Adrenal gland (tissue), 12 donors: ENCODE results near the gene CACNA1C. TPM values are rescaled to one million over a fixed set of nuclear protein-coding genes. Genes with fewer than 3 reads are reported as not detected.

Experiments
- DNase-seq, 7 donors: peaks; one replicate each; pipeline ENCODE4 v3.0.0-alpha.2; 2019 to 2020
- H3K27ac ChIP-seq, 5 donors: fragments of 200-600 bp; sonication (generic) in 4 of 5; 1 replicate in 3 of 5; 2 replicates in 2 of 5; pipeline versions ENCODE4 v1.5.1 to v1.8.0; 2016 to 2020; ENCODE audit warnings: mild to moderate bottlenecking in 1 of 5
- H3K27me3 ChIP-seq: fragments of 200-600 bp; 2 replicates; pipeline ENCODE4 v1.8.0; 2021
- H3K36me3 ChIP-seq, 2 donors: fragments of 200-600 bp; replicated peaks in 1 of 2; 1 replicate in 1 of 2; 2 replicates in 1 of 2; pipeline versions ENCODE4 v1.5.1 to v1.8.0; 2018 to 2022
- H3K4me1 ChIP-seq, 2 donors: fragments of 200-600 bp; replicated peaks in 1 of 2; 1 replicate in 1 of 2; 2 replicates in 1 of 2; pipeline versions ENCODE4 v1.5.1 to v1.8.0; 2018 to 2021
- H3K4me3 ChIP-seq, 4 donors: fragments of 200-600 bp; sonication (generic) in 3 of 4; one replicate each; pipeline ENCODE4 v1.5.1; 2016 to 2018
- H3K9me3 ChIP-seq, 3 donors: fragments of 200-600 bp; sonication (generic) in 1 of 3; replicated peaks in 1 of 3; 1 replicate in 2 of 3; 2 replicates in 1 of 3; pipeline versions ENCODE4 v1.5.1 to v1.8.0; 2016 to 2021
- POLR2A ChIP-seq, 2 donors: fragments of 450-650 bp; IDR thresholded peaks; one replicate each; pipeline ENCODE4 v1.6.1; 2017; ENCODE audit warnings: antibody characterized with exemption in 2 of 2, mild to moderate bottlenecking in 2 of 2, moderate library complexity in 1 of 2
- WGBS, 4 donors: extraction: QIAGEN DNeasy Blood & Tissue Kit in 2 of 4; methylation state at CpG; one replicate each; pipeline versions ENCODE4 v1.1.5 to v1.1.7; 2013 to 2017; 5-methylcytosine and 5-hydroxymethylcytosine counted together
- intact Hi-C, 2 donors: fragments of 100-400 bp; cut with DNase I; formaldehyde crosslinking; loops; one replicate each; pipeline versions ENCODE4 v1.14.1 to v1.15.0; 2022 to 2023
- polyA plus RNA-seq, 3 donors: library from polyadenylated mRNA; stranded (reverse); fragments of 200-250 nt in 2 of 3; fragments of 350-450 nt in 1 of 3; fragmentation: Illumina TruSeq in 1 of 3; extraction: RNeasy Lipid Tissue Mini Kit (QIAGEN cat#74804) in 1 of 3; gene quantifications; one replicate each; pipeline ENCODE4 v1.2.3, GENCODE V29; 2013 to 2014
- total RNA-seq, 9 donors: library from RNA; depleted of rRNA in 4 of 9; stranded (reverse); fragments of >200 nt in 4 of 9; fragments of 120-200 nt in 1 of 9; fragmentation: NEBNext Ultra II Directional in 1 of 9; extraction: Animal tissue kit (Norgen Biotek cat#: 25700) in 1 of 9; gene quantifications; one replicate each; pipeline versions ENCODE4 v1.1.0 to v1.2.4, GENCODE V29; 2013 to 2023
- TF ChIP-seq, protein P1 (sequence below), 6 experiments: fragments of 450-650 bp in 4 of 6; fragments of 200-600 bp in 2 of 6; sonication (generic) in 1 of 6; IDR thresholded peaks; 1 replicate in 5 of 6; 2 replicates in 1 of 6; pipeline versions ENCODE4 v1.5.1 to v1.8.0; 2016 to 2021; ENCODE audit warnings: antibody characterized with exemption in 6 of 6, mild to moderate bottlenecking in 2 of 6, moderate library complexity in 1 of 6
- donor health status: healthy with polysubstance abuse.
- donor health status: Bipolar disorder and iron deficiency.
- donor health status: DM: yes; HTN: yes; CAD: no.
- donor health status: DM: no; HTN: no; CAD: no.
- donor health status: DM: no; HTN: no; CAD: no.
- donor health status: DM: yes; HTN: yes; CAD: no.

Gene CACNA1C
- total and polyA plus RNA-seq, 12 donors, result 1.4 to 5.8 (median 3.5) TPM

DNA sequence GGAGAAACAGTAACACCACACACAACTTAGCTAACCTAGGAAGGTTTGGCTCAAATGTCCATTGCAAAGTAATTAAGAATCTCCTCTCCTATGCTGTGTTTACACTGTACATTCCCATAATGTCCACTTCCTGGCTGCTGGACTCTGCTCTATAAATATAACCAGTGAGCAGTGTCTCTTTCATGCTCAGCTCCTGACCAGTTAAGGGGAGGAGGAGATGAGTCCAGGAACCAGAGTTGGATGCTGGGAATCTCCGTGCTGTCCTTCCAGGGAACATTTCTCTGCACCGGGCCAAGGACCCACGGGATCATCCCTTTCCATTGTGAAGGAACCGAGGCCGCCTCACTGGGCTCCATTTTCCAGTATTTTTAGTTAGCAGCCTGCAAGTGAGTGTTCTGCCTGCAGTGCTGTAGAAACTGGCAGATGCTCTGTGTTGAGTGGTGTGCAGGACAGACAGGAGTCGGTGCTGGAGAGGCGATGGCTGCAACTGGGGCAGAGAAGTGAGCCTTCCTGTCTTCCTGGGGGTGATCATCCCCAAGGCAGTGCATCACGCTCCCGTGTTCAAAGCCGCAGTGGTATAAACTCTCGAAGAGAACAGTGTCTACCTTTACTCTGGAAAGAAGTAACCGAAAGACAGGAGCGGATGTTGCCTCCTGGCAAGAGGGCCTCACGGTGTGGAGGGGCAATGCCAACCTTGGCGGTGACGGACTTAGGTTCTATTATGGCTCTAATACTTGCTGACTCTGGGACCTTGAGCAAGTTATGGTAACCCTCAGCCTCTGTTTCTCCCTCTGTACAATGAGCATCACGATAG, 195.5 kb downstream of the CACNA1C start:
- no peak overlapping the region for H3K27ac ChIP-seq
- no peak for DNase-seq
- 77 to 82% (median 81%) methylated on average over 16 to 17 of the region's 17 CpGs for WGBS, 4 donors
- TF ChIP-seq POLR2A (IDR thresholded peaks at IDR 0.05), result no peak
- TF ChIP-seq, protein P1, sequence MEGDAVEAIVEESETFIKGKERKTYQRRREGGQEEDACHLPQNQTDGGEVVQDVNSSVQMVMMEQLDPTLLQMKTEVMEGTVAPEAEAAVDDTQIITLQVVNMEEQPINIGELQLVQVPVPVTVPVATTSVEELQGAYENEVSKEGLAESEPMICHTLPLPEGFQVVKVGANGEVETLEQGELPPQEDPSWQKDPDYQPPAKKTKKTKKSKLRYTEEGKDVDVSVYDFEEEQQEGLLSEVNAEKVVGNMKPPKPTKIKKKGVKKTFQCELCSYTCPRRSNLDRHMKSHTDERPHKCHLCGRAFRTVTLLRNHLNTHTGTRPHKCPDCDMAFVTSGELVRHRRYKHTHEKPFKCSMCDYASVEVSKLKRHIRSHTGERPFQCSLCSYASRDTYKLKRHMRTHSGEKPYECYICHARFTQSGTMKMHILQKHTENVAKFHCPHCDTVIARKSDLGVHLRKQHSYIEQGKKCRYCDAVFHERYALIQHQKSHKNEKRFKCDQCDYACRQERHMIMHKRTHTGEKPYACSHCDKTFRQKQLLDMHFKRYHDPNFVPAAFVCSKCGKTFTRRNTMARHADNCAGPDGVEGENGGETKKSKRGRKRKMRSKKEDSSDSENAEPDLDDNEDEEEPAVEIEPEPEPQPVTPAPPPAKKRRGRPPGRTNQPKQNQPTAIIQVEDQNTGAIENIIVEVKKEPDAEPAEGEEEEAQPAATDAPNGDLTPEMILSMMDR (IDR thresholded peaks at IDR 0.05), result no peak
- no peaks in the 10 kb centered on the region for H3K9me3 ChIP-seq
- no peaks in the 10 kb centered on the region for H3K27me3 ChIP-seq
- H3K36me3 ChIP-seq, result no peaks in the 10 kb centered on the region
- intact Hi-C loops, result no loop called here
- H3K4me3 ChIP-seq, result no peak overlapping the region
- H3K4me1 ChIP-seq, result no peaks in the 10 kb centered on the region

DNA sequence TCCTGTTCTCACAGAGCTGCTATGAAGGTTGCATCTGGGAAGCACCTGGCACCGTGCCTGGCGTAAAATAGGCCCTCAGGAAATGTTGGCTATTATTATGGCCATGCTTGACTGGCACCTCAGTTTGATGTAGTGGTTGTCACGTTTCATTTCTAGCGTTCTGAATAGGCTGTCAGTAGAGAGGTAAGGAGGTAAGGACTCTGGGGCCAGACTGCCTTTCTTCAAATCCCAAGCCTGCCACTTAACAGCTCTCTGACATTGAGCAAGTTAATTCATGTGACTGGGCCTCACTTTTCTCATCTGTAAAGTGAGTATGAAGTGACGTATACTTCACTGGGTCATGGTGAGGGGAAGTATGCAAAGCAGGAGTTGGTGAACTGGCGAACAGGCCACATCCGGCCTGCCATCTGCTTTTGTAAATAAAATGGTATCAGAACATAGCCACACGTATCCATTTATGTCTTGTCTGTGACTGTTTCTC, 196.2 kb downstream of the CACNA1C start:
- no peaks in the 10 kb centered on the region for H3K4me1 ChIP-seq
- no peaks in the 10 kb centered on the region for H3K27me3 ChIP-seq
- H3K36me3 ChIP-seq, result no peaks in the 10 kb centered on the region
- no peak for TF ChIP-seq POLR2A (IDR thresholded peaks at IDR 0.05)
- TF ChIP-seq, protein P1 (IDR thresholded peaks at IDR 0.05), result no peak
- H3K4me3 ChIP-seq, result no peak overlapping the region
- DNase-seq, result peak in 1 of 7 donors; percentile 71
- 75 to 92% (median 80%) methylated on average over 4 to 8 of the region's 8 CpGs for WGBS, 4 donors
- no peaks in the 10 kb centered on the region for H3K9me3 ChIP-seq
- H3K27ac ChIP-seq, result no peak overlapping the region
- intact Hi-C loops, result no loop called here

GRCh38 chr12:2250797-2251196, 198.0 kb downstream of the CACNA1C start:
- Histone ChIP-seq H3K4me1 (no peaks in the 10 kb centered on the region), H3K4me3 (no peak overlapping the region), H3K27ac (peak overlapping the region in 2 of 5 donors; percentile 17 to 49), H3K9me3 (no peaks in the 10 kb centered on the region), H3K36me3 (no peaks in the 10 kb centered on the region), H3K27me3 (no peaks in the 10 kb centered on the region)
- intact Hi-C loops, result no loop called here
- TF ChIP-seq POLR2A (IDR thresholded peaks at IDR 0.05), result no peak
- TF ChIP-seq, protein P1 (IDR thresholded peaks at IDR 0.05), result no peak
- DNase-seq, result no peak
- 57 to 86% (median 64%) methylated on average over 4 to 5 of the region's 5 CpGs for WGBS, 4 donors

DNA sequence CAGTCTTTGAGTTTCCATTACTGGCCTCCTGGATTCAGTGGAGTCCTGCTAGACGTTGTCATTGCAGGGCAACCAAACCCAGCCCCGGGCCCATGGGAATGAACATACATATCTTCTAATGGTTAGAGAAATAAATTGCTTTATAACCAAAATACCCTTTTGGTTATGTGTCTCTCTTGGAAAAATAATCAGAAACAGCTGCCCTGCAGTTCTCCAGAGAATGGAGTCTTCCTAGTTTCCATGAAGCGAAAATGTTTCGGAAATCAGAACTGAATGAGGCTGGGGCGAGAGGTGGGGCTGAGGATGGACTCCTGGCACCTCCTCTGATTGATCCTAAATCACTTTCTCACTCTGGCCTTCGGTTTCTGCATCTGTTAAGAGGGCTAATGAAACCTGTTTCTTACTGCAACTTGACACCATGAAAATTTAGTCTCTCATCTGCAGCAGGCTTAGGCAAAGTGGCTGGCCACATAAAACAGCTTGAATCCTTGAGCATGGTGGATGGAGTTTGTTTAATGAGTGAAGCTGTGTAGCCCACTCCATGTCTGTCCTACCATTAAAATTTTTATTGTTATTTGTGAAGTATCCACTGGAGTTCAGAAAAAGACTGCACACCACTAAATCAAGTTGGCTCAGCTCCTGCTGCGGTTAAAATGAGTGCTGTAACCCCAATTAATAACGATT, 198.9 kb downstream of the CACNA1C start:
- Histone ChIP-seq H3K9me3 (no peaks in the 10 kb centered on the region), H3K4me1 (no peaks in the 10 kb centered on the region), H3K36me3 (no peaks in the 10 kb centered on the region), H3K27ac (peak overlapping the region in 1 of 5 donors; percentile 7), H3K4me3 (no peak overlapping the region), H3K27me3 (no peaks in the 10 kb centered on the region)
- intact Hi-C loops, result no loop called here
- 83 to 89% (median 86%) methylated on average over 8 of the region's 8 CpGs for WGBS, 4 donors
- DNase-seq, result no peak
- TF ChIP-seq, protein P1 (IDR thresholded peaks at IDR 0.05), result no peak
- no peak for TF ChIP-seq POLR2A (IDR thresholded peaks at IDR 0.05)
